NCI-H187 (cell line): ENCODE data around the gene SPTBN1.

Experiments used
- DNase-seq, 2 experiments: peaks; one replicate each; lab custom pipeline; 2025; lab: John Stamatoyannopoulos, UW

SPTBN1 gene

DNA sequence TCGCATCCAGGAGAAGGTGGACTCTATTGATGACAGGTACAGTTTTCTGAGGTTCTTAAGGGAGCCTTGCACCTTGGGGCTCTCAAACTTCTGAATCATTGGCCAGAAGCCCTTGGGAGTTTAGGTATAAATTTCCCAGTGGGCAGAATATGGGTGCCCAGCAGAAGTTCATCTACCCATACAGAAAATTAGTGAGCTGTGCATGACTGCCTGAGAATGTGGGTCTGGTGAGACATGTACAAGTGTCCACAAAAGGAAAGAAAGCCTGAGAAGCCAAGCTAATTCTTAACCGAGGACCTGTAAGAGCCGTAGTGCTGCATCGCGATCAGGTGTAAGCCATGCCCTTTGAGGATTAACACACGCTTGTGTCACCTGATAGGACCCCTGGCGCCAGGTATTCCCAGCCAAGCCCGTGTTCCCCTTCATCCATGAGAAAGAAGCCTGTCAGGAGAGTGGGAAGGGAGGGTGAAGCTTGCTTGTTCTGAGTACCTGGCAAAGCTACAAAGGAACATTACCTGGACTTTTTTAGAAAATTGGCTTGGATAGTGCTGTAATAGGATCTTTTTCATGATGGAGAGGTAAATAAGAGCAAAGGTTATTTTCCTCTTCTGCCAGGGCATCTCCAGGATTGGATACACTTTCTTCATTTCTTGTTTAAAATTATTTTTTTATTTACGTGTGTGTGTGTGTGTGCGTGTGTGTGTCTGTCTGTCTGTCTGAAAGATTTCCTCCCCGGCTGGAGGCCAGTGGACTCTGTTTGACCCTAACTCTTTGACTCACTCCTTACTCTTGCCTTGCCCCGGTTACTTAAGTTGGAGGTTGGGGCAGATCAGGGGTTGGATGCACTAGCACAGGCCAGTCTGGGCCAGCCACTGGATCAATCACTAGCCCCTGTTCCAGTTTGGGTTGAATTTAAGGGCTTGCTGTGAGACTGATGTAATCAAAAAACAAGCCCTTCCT, 176.9 kb downstream of the SPTBN1 start:
- no peak for DNase-seq

DNA sequence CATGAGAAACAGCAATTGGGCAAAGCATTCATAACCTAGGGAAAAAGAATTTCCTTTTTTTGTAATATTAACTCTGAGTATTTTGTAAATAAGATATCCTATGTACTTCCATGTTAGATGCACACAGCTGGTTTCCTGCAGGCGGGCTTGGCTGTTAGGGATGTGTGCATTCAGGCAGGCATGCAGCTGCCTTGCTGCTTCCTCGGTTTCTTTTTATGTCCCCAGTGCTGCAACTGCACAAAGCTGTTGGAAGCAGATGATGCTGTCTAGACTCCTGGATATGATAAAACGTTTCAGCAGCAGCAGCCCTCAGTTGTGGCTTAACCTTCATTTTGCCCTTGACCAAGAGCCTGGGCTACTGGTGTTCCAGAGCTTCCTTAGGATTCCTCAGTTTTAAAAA, 177.9 kb downstream of the SPTBN1 start:
- DNase-seq: no peak

DNA sequence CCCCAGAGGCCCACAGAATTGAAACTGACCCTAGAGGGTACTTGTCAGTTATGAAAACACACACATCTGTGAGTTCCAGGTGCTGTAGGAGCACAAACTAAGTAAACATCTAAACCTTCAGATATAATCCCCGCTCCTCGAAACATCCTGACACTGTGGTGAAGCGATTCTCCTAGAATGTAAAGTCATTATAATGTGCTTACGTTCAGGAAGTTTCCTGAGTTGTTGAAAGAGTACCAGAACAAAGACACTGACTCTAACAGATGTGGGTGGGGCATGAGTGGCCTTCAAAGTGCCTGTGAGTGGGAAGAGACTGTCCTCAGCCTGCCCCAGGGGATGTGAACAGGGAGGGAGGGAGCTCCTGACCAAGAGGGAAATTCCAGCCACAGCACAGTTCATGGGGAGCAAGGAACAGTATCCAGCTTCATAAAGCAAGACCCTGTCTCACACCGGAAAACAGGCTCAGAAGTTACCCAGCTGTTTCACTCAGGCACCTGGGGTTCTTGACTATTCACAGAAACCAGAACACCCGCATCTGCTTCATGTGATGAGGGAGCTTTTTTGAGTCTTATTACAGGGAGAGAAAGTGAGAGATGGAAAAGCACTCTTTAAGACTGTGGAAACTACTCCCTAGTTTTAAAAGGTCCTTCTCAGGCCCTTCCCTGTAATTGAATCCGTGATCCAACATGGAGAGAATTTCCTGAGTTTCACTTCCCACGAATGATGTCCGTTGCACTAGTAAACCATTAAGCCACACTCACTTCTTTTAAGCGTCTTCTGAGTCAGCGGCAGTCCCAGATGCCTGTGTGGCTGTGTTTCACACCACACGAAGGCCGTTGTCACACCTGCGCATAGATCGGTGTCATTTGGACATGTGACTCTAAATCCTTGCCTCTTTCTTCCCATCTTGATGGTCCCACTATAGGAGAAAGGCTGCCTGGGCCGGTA, 178.7 kb downstream of the SPTBN1 start:
- DNase-seq: peak; percentile 60 to 64

DNA sequence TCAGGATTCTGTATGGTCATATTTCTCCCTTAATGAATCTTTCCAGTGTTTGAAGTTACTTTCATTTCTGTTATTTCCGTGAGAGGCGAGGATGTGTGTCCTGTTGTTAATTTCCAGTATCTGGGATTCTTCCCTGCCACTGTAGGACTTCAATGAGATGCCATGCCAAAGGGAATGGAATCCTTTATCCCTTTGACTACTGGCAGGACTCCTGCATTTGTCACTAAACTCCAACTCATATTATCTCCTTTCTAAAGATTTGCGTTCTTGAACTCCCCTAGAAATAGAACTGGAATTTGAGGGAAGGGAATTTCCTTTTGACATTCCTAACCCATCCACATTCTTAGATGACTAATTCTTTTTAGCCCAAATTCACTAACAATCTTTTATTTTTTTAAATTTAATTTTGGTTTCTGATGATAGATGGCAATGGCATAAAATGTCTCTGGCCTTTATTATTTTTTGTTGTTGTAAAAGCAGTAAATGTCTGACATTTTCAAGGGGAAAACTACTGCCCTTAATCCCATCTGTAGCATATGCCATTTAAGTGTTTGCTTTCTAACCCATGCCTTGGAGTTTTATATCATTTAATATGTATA, 179.5 kb downstream of the SPTBN1 start:
- DNase-seq: no peak

DNA sequence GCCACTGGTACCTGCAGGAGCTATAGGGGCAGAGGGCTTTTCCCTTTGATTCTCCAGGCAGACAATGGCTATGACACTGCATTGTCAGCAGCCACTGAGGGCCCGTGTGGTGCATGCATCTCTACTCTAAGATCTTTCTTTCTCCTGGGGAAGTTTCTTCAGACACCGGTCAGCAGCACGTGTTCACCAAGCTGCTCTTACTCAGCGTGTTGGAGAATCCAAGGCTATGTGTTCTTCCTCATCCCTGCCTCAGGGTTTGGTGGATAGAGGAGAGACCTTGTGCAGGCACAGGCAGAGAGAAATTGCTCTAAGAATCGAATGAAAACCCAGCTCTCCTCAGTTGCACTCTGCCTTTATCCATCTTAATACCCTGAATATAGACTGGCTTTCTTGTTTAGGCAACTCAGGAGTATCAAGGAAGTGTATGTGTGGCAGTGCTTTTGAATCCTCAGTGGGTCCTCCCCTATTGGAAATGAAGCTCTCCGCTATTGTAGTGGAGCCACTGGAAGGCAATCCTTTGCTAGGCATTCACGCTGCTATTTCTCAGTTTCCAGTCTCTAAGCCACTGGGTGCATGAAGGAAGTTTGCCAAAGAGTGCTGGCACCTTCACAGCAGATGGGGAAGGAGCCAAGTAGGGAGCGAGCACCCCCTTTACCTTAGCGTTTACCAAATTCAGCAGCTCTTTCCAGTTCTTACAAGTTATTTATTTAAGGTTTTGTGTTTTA, 180.4 kb downstream of the SPTBN1 start:
- no peak for DNase-seq

DNA sequence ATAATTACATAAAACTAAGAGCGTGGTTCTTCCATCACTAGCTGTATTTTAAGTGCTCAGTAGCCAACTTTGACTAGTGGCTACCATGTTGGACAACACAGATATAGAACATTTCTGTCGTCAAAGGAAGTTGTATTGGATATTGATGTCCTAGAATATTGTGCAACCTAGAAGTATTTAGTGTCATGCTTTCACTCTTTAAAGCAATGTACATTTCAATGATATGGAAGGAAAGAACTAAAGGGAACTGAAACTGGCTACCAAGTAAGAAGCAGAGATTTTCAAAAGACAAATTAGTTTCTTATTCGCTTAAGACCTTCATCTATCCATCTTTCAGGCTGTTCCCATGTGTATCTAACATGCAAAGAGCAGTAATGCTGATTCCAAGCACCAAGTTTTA, 182.0 kb downstream of the SPTBN1 start:
- DNase-seq: no peak

DNA sequence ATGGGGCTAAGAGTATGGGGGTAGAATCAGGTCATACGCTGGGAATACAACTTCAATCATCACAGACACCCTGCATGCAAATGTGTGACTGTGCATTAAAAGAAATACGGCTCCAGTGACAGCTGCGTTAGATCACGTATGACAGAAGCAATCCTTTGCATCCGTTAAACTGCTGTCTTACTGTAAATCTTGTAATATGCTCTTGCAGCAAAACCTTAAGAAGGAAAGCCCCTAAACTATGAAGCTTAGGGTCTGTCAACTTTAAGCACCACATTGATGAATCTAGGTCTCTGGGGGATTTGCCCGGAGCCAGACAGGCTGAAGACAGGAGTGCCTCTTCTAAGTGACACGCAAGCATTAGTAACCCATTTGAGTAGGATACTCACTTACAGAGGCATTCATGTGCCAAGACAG, 182.7 kb downstream of the SPTBN1 start:
- peak; percentile 34 to 41 for DNase-seq

DNA sequence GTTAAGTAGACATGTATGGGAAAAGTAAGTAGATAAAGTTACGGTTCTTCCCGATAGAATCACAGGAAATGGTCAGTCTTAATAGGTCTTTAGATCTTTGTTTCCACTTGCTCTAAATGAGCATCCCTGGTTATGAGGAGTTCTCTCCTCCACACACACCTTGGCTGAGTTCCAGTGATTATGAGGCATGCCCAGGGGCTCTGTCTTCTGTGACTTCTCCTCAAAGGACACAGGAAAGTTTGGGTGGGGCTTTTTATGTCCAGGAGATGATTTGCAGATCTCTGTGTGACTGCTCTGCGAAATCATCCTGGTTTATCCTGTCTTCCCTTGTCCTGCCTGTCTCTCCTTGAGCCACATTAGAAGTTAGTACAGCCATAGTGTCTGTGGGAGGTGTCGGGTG, 183.5 kb downstream of the SPTBN1 start:
- no peak for DNase-seq

DNA sequence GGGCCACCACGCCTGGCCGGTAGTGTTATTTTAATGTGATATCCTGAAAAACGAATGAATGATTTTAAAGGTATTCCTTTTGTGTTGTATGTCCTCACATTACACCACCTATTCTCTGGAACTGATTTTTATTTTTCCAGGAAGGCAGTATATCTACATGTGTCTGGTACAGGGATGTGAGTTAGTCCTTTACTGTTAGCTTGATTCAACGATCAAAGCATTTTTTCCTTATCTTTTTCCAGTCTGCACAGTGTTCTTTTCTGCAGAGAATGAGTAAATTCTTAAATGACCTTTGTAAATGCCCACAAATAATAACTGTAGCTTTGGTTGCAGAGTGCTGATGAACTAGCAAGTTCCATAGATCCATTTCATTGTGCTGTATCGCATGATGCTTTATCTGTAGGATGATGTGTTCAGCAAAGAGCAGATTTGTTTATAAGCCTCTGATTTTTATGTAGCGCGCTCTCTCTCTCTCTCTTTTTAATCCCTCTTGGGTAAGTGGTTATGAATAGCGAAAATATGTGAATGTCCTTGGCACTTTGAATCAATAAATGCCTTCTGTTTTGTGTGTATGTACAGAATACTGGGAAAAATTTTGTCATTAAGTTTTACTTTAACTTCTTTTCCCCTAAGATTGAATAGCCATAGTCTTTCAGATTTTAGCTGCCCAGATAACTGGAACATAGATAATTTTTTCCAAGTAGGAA, 184.9 kb downstream of the SPTBN1 start:
- no peak for DNase-seq

DNA sequence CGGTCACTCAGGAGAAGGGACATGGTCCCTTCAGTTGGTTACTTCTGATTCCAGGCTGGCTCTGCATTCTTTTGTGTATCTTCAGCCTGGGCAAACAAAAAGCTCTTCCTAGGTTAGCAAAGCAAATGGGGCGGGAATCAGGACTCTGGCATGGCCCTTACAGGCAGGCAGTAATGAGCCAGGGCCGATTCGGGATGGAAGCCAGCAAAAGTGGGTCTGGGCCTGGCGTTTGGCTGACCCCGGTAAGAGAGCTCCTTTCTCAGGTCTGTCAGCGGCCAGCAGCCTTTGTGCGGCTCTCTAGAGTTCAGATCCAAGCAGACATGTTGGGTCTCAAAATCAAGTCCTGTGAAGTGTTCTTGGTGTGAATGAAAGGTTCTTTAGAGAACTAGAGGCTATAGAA, 185.9 kb downstream of the SPTBN1 start:
- no peak for DNase-seq

DNA sequence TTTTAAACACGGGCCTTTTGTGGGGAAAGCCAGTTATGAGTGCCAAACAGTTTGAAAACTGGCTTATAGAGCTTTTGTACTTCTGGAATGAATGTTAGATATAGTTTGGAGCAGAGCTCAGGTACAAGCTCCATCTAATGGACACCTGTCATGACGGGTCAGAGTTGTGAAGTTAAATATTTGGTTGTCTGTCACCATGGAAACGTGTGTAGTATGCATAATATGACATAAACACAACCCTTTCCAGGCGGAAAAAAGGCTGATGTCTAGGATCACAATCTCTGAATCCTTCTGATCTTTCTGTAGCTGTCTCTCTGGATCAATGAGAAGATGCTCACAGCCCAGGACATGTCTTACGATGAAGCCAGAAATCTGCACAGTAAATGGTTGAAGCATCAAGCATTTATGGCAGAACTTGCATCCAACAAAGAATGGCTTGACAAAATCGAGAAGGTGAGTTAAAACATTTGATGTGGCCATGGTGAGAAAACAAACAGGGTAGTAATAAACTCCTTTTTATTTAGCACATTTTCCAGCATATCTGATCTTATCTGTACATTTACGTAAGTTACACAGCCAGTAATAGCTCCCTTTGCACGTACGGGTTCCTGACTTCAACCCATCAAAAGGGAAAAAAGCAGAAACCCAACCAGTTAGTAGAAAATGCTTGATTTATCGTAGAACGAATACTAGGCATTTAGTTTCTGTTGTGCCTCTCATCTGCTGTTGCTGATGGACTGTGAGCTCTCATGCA, 186.7 kb downstream of the SPTBN1 start:
- DNase-seq: no peak

DNA sequence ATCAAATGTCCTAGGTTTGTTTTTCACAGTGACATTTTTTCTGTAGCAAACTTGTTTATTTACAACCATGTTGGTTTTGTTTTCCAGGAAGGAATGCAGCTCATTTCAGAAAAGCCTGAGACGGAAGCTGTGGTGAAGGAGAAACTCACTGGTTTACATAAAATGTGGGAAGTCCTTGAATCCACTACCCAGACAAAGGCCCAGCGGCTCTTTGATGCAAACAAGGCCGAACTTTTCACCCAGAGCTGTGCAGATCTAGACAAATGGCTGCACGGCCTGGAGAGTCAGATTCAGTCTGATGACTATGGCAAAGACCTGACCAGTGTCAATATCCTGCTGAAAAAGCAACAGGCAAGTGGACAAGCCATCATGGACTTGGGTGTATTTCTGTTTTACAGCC, 188.1 kb downstream of the SPTBN1 start:
- DNase-seq: no peak

DNA sequence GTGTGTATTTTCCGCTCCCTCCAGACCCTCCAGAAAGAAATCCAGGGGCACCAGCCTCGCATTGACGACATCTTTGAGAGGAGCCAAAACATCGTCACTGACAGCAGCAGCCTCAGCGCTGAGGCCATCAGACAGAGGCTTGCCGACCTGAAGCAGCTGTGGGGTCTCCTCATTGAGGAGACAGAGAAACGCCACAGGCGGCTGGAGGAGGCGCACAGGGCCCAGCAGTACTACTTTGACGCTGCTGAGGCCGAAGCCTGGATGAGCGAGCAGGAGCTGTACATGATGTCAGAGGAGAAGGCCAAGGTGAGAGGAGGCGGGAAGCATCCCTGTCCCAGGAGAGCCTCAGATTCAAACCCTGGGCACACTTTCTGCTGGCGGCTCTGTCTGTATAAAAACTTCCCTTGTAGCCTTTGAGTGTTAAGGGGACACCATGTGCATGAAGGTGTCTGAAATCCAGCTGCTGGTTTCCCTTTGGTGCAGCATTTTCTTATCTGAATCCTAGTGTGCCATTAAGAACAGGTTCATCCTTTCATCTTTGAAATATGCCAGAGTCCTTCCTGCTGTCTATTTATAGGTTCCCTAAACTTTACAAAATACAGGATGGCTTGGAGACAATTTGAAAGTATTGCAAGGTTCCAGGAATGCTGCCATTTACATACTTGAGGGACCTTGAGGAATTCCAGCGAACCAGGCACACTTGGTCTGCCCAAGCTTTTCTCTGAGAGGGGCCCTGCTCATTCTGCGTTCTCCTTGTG, 190.2 kb downstream of the SPTBN1 start:
- no peak for DNase-seq

DNA sequence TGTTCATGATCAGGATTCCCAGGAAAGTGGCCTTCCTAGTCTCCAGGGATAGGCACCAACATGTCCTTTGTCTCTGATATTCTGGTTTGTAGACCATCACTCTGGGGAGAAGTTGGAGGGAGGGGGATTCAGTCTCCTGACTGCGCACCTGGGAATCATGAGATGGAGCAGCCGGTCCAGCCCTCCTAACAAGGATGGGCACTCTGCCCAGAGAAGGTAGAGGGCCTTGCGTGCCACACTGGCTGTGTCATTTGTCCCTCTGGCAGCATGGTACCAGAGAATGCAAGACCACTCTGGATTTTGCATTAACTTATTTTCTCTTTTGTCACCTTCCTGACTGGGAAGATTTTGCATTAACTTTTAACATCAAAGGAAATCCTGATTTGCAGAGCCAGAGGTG, 192.1 kb downstream of the SPTBN1 start:
- no peak for DNase-seq

DNA sequence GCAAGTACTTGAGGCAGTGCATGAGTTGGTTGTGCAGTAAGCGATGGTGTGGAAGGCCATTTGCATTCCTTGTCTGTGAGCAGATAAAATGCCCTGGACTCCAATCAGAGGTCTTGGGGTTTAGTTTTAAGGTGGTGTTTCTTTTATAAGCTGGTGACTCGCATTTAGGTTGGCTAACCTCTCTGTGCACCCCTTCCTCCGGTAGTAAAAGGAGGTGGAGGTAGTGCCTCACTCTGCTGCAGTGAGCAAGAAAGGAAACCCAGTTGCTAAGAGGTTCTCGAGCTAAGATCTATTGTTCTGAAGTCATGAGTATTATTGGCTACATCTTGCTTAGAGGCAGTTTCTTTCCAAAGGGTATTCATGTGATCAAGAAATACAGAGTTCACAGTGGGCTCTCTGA, 193.1 kb downstream of the SPTBN1 start:
- DNase-seq: no peak

DNA sequence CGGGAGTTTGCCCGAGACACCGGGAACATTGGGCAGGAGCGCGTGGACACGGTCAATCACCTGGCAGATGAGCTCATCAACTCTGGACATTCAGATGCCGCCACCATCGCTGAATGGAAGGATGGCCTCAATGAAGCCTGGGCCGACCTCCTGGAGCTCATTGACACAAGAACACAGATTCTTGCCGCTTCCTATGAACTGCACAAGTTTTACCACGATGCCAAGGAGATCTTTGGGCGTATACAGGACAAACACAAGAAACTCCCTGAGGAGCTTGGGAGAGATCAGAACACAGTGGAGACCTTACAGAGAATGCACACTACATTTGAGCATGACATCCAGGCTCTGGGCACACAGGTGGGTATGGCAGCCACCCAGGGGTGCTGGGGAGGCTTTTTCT, 193.5 kb downstream of the SPTBN1 start:
- no peak for DNase-seq

DNA sequence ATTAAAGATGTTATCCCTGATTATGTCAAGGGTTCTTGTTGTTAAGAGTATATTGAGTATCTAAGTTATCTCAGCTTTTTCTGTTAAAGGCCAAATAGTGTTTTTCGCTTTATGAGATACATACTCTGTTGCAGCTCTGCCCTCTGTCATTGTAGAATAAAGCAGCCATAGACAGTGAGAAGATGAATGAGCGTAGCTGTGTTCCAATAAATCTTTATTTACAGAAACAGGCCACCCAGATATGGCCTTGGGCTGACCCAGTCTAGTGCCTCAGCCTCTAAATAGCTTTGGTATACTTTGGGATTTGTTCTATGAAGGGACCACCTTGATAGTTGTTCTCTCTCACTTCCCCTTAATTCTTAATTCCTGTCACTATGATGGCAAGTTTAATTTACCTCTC, 194.5 kb downstream of the SPTBN1 start:
- DNase-seq: no peak

DNA sequence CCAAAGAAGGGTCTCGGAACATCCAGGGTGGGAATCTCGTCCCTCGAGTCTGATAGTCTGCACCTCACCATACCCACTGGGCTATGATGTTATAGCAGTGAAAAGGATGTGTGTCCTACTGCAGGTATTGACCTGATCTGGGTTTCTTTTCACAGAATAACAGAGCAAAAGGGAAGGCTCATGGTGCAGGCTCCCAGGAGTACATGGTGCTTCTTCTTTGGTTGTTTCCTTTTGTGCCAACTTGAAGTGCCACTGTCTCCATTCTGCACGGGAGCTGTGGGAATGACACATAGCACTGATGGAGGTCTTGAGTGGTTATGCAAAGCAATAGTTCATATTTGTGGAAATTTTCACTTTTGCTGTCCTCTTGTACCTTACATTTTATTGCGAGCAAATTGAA, 195.2 kb downstream of the SPTBN1 start:
- DNase-seq: no peak

DNA sequence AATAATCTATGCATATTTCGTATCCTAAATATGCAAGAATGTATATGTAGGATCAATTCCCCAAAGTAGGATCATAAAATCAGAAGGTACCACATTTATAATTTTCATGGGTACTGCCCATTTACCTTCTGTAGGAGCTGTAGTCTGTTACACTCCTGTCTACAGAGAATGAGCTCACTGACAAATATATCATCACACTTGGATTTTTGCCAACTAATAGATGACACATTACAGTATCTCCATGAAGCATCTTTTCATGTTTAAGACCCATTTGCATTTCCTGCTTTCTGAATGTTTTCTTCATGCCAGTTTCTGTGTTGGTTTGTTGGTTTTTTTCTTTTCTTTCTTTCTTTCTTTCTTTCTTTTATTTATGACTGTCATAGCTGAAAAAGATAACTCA, 196.4 kb downstream of the SPTBN1 start:
- DNase-seq: no peak
